Neural cell (in vitro differentiated cells): ENCODE data around the gene EIF4EBP2. TPM values are rescaled to one million over a fixed set of nuclear protein-coding genes. Genes with fewer than 3 reads are reported as not detected.
A peak's percentile ranks its signal among the peaks of the same experiment; 100 is the strongest.

Experiments
- H2AFZ ChIP-seq: fragments of 200-600, 300-800 bp; sonication (generic), shearing (Covaris generic); 2 replicates; pipeline ENCODE4 v1.6.0; 2014; ENCODE audit warnings: low read depth, mild to moderate bottlenecking, antibody characterized with exemption, low read length, moderate library complexity
- H3F3A ChIP-seq: fragments of 200-600 bp; shearing (Covaris generic); 2 replicates; pipeline ENCODE4 v1.6.1; 2016; ENCODE audit warnings: mild to moderate bottlenecking, moderate library complexity, mixed read lengths, antibody characterized with exemption, low read length; ENCODE audit not compliant: insufficient read depth, poor library complexity, severe bottlenecking
- H3K27ac ChIP-seq: fragments of 200-600, 300-800 bp; sonication (generic), shearing (Covaris generic); 2 replicates; pipeline ENCODE4 v1.5.1; 2014; ENCODE audit warnings: mild to moderate bottlenecking, low read length, moderate library complexity
- H3K27me3 ChIP-seq: fragments of 300-800, 200-600 bp; sonication (generic), shearing (Covaris generic); 2 replicates; pipeline ENCODE4 v1.6.0; 2014; ENCODE audit warnings: mild to moderate bottlenecking, low read depth, low read length, moderate library complexity; ENCODE audit not compliant: insufficient read depth
- H3K36me3 ChIP-seq: fragments of 300-800, 200-600 bp; sonication (generic), shearing (Covaris generic); 2 replicates; pipeline ENCODE4 v1.5.1; 2014; ENCODE audit warnings: mild to moderate bottlenecking, antibody characterized with exemption, low read length, moderate library complexity; ENCODE audit not compliant: insufficient read depth
- H3K4me2 ChIP-seq: fragments of 300-800, 200-600 bp; sonication (generic), shearing (Covaris generic); 2 replicates; pipeline ENCODE4 v1.6.0; 2014; ENCODE audit warnings: mild to moderate bottlenecking, low read length
- H3K4me3 ChIP-seq: fragments of 300-800, 200-600 bp; sonication (generic), shearing (Covaris generic); 2 replicates; pipeline ENCODE4 v1.5.1; 2014; ENCODE audit warnings: mild to moderate bottlenecking, low read length, moderate library complexity
- H3K79me2 ChIP-seq: fragments of 200-600 bp; shearing (Covaris generic); replicated peaks from 2 replicates; pipeline ENCODE4 v1.6.0; 2014; ENCODE audit warnings: mild to moderate bottlenecking, low read length, moderate library complexity; ENCODE audit not compliant: insufficient read depth
- H3K9ac ChIP-seq: fragments of 300-800, 200-600 bp; sonication (generic), shearing (Covaris generic); 2 replicates; pipeline ENCODE4 v1.6.1; 2016; ENCODE audit warnings: mild to moderate bottlenecking, low read length, mixed read lengths
- H3K9me2 ChIP-seq: fragments of 200-600 bp; shearing (Covaris generic); 2 replicates; pipeline ENCODE4 v1.6.1; 2016; ENCODE audit warnings: mild to moderate bottlenecking, low read length, mixed read lengths; ENCODE audit not compliant: insufficient read depth
- H3K9me3 ChIP-seq: fragments of 200-600, 300-800 bp; sonication (generic), shearing (Covaris generic); 2 replicates; pipeline ENCODE4 v1.6.1; 2016; ENCODE audit warnings: mild to moderate bottlenecking, mixed run types, low read length, moderate library complexity, mixed read lengths
- H4K20me1 ChIP-seq: fragments of 200-600 bp; shearing (Covaris generic); 2 replicates; pipeline ENCODE4 v1.6.1; 2016; ENCODE audit warnings: mild to moderate bottlenecking, mixed run types; ENCODE audit not compliant: insufficient read depth
- EP300 ChIP-seq: fragments of 450-650 bp; conservative IDR thresholded peaks from 2 replicates; pipeline ENCODE4 v1.6.1; 2014; ENCODE audit warnings: antibody characterized with exemption, mild to moderate bottlenecking, moderate library complexity; ENCODE audit not compliant: poor library complexity, severe bottlenecking
- EZH2 ChIP-seq: fragments of 200-600, 300-800 bp; shearing (Covaris generic), sonication (generic); IDR thresholded peaks from 2 replicates; pipeline ENCODE4 v1.6.1; 2014; ENCODE audit warnings: antibody characterized with exemption, low read length, borderline replicate concordance, mild to moderate bottlenecking; ENCODE audit not compliant: insufficient read depth, poor library complexity, severe bottlenecking
- MXI1 ChIP-seq: fragments of 450-650 bp; conservative IDR thresholded peaks from 2 replicates; pipeline ENCODE4 v1.6.1; 2014; ENCODE audit warnings: antibody characterized with exemption, mild to moderate bottlenecking; ENCODE audit not compliant: poor library complexity, severe bottlenecking
- POLR2AphosphoS5 ChIP-seq: IDR thresholded peaks from 2 replicates; pipeline ENCODE4 v1.6.1; 2012
- RAD21 ChIP-seq: fragments of 450-650 bp; conservative IDR thresholded peaks from 2 replicates; pipeline ENCODE4 v1.6.1; 2014; ENCODE audit warnings: antibody characterized with exemption, mild to moderate bottlenecking, moderate library complexity
- SMC3 ChIP-seq: fragments of 450-650 bp; conservative IDR thresholded peaks from 2 replicates; pipeline ENCODE4 v1.6.1; 2014; ENCODE audit warnings: antibody characterized with exemption, mild to moderate bottlenecking, moderate library complexity; ENCODE audit not compliant: poor library complexity
- TAF1 ChIP-seq: IDR thresholded peaks from 2 replicates; pipeline ENCODE4 v1.6.1; 2012; ENCODE audit warnings: low read depth
- polyA minus RNA-seq: library from RNA; depleted of rRNA, polyadenylated mRNA; stranded (reverse); fragments of >200 nt; gene quantifications from 2 replicates; pipeline ENCODE4 v1.2.3, GENCODE V29; 2014
- polyA plus RNA-seq: library from polyadenylated mRNA; depleted of rRNA; stranded (reverse); fragments of >200 nt; gene quantifications from 2 replicates; pipeline ENCODE4 v1.2.3, GENCODE V29; 2014
- TF ChIP-seq, protein P1 (sequence below): fragments of 450-650 bp; IDR thresholded peaks from 2 replicates; pipeline ENCODE4 v1.5.1; 2014; ENCODE audit warnings: antibody characterized with exemption, mild to moderate bottlenecking, moderate library complexity; ENCODE audit not compliant: poor library complexity, severe bottlenecking
- TF ChIP-seq, protein P2 (sequence below): IDR thresholded peaks from 2 replicates; pipeline ENCODE4 v1.6.1; 2012; ENCODE audit warnings: borderline replicate concordance

EIF4EBP2 gene, protein sequence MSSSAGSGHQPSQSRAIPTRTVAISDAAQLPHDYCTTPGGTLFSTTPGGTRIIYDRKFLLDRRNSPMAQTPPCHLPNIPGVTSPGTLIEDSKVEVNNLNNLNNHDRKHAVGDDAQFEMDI
- 51.7 and 53.2 TPM in 2 replicates for polyA plus RNA-seq
- polyA minus RNA-seq, result 109 and 139 TPM in 2 replicates

DNA sequence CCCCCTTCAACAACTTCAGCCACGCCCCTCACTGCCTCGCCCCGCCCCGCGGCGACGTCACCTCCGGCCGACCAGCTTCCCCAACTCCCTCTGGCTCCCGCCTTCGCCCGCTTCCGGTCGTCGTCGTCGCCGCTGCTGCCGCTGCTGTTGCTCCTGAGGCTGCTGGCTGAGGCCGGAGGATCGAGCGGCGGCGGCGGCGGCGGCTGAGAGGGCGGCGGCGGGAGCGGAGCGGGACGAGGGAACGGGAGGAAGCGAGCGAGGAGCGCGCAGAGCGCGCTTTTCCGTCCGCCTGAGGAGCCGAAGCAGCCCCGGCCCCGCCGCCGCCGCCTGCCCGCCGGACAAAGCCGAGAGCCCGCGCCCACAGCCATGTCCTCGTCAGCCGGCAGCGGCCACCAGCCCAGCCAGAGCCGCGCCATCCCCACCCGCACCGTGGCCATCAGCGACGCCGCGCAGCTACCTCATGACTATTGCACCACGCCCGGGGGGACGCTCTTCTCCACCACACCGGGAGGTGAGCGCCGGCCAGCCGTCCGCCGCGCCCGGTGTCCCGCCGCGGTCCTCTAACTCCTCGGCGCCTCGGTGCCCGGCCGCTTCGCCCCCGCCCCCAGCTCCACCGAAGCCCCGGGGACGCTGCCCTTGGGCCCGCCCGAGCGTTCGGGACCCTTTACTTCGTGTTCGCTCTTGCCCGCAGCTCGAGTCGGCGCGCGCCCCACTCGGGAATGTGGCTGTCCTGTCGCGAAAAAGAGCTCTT lies at the start of gene EIF4EBP2:
TSS of gene EIF4EBP2 (plus strand) at position 110 of the 751 bp plus-strand sequence. CDS start at position 367, 257 bp downstream.
- Histone ChIP-seq H3K36me3 (no peaks in the 10 kb centered on the region), H3K4me2 (peak within 1 kb of the TSS; percentile 86), H3K27ac (peak within 1 kb of the TSS; percentile 70), H3K27me3 (no peaks in the 10 kb centered on the region), H3F3A (no peaks in the 10 kb centered on the region), H3K9ac (peak within 1 kb of the TSS; percentile 88), H3K4me3 (peak within 1 kb of the TSS; percentile 97), H2AFZ (peak within 1 kb of the TSS; percentile 3), H3K79me2 (peaks cover 32% of the 10 kb centered on the region), H3K9me2 (no peaks in the 10 kb centered on the region), H3K9me3 (no peaks in the 10 kb centered on the region), H4K20me1 (peaks cover 4% of the 10 kb centered on the region)
- peak; percentile 72 for TF ChIP-seq MXI1
- peak; percentile 10 for TF ChIP-seq SMC3
- TF ChIP-seq RAD21, result no peak
- TF ChIP-seq POLR2AphosphoS5, result peak; percentile 99
- TF ChIP-seq, protein P1, sequence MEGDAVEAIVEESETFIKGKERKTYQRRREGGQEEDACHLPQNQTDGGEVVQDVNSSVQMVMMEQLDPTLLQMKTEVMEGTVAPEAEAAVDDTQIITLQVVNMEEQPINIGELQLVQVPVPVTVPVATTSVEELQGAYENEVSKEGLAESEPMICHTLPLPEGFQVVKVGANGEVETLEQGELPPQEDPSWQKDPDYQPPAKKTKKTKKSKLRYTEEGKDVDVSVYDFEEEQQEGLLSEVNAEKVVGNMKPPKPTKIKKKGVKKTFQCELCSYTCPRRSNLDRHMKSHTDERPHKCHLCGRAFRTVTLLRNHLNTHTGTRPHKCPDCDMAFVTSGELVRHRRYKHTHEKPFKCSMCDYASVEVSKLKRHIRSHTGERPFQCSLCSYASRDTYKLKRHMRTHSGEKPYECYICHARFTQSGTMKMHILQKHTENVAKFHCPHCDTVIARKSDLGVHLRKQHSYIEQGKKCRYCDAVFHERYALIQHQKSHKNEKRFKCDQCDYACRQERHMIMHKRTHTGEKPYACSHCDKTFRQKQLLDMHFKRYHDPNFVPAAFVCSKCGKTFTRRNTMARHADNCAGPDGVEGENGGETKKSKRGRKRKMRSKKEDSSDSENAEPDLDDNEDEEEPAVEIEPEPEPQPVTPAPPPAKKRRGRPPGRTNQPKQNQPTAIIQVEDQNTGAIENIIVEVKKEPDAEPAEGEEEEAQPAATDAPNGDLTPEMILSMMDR, result no peak
- peak; percentile 95 for TF ChIP-seq TAF1
- peak; percentile 34 for TF ChIP-seq EP300
- TF ChIP-seq EZH2, result no peak
- TF ChIP-seq, protein P2, sequence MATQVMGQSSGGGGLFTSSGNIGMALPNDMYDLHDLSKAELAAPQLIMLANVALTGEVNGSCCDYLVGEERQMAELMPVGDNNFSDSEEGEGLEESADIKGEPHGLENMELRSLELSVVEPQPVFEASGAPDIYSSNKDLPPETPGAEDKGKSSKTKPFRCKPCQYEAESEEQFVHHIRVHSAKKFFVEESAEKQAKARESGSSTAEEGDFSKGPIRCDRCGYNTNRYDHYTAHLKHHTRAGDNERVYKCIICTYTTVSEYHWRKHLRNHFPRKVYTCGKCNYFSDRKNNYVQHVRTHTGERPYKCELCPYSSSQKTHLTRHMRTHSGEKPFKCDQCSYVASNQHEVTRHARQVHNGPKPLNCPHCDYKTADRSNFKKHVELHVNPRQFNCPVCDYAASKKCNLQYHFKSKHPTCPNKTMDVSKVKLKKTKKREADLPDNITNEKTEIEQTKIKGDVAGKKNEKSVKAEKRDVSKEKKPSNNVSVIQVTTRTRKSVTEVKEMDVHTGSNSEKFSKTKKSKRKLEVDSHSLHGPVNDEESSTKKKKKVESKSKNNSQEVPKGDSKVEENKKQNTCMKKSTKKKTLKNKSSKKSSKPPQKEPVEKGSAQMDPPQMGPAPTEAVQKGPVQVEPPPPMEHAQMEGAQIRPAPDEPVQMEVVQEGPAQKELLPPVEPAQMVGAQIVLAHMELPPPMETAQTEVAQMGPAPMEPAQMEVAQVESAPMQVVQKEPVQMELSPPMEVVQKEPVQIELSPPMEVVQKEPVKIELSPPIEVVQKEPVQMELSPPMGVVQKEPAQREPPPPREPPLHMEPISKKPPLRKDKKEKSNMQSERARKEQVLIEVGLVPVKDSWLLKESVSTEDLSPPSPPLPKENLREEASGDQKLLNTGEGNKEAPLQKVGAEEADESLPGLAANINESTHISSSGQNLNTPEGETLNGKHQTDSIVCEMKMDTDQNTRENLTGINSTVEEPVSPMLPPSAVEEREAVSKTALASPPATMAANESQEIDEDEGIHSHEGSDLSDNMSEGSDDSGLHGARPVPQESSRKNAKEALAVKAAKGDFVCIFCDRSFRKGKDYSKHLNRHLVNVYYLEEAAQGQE, result peak; percentile 93

DNA sequence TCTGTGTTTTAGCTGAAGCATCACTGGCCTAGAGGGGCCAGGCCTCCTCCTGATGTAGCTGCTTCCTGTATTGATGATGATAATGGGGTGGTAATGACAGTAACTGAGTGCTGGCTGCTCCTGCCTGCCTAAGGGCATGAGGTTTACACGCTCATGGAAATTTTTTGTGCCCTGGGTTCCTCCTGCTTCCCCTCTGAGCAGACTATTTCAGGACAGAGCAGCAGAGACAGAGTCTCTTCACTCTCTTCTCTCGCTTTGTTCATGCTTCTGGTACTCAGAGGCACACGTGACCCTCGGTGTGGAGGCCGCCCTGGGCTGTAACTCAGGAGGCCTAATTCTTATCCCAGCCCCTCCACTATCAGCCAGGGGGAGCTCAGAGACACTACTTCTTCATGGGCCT lies 49.4 kb upstream of the EIF4EBP2 start:
- Histone ChIP-seq H3K79me2 (no peaks in the 10 kb centered on the region), H3K27me3 (no peaks in the 10 kb centered on the region), H3K4me3 (no peak overlapping the region), H3K9ac (no peak overlapping the region), H3K4me2 (no peak overlapping the region), H4K20me1 (no peaks in the 10 kb centered on the region), H3K9me2 (no peaks in the 10 kb centered on the region), H2AFZ (no peak overlapping the region), H3K36me3 (no peaks in the 10 kb centered on the region), H3K9me3 (no peaks in the 10 kb centered on the region), H3K27ac (no peak overlapping the region), H3F3A (no peaks in the 10 kb centered on the region)
- TF ChIP-seq EP300 (no peak), TAF1 (no peak), POLR2AphosphoS5 (no peak), SMC3 (no peak), RAD21 (no peak), EZH2 (no peak), MXI1 (no peak)
- TF ChIP-seq, protein P1, result no peak
- TF ChIP-seq, protein P2, result no peak
